RKO (cell line): Measurements from ENCODE around the gene NRG2.

ENCODE experiments used
- DNase-seq: peaks from one replicate; pipeline ENCODE4 v3.0.0-alpha.2; 2016; ENCODE audit warnings: low spot score

Gene NRG2

DNA sequence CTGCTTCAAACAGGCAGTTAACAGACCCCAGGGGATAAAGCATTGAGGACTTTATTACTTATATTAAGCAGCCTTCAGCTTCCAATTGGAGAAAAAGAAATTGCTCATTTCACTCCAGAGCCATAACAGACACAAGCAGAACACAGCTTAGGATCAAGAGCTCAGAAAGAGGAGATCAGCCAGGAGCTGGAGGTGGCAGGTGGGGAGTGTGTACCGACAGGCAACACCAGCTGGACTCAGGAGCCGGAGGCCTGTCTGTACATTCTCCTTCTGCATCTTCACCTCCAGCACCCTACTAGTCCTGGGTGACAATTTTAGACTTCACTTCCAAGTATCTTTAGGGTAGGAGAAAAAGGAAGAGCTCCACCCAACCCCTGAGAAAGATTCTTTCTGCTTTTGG, 35.8 kb downstream of the NRG2 start:
- DNase-seq: no peak

DNA sequence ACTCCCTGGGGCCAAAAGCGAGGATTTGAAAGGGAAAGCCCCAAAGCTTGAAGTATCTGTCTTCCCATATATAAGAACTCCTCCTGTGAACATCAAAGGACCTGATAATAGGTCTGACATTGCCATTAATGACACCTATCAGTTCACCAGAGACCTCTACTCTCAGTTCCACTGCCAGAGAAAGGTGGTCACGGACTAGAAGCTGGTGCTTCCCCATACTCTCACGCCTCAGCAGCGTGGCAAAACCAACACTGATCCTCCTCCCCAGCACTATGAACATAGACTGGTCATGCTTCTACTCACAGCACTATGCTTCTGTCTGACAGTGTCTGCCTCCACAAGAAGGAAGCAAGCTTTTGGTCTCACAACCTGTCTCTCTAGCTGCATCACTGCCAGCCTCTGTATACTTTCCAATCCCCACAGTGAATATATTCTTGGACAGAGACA, 37.9 kb downstream of the NRG2 start:
- DNase-seq: no peak

DNA sequence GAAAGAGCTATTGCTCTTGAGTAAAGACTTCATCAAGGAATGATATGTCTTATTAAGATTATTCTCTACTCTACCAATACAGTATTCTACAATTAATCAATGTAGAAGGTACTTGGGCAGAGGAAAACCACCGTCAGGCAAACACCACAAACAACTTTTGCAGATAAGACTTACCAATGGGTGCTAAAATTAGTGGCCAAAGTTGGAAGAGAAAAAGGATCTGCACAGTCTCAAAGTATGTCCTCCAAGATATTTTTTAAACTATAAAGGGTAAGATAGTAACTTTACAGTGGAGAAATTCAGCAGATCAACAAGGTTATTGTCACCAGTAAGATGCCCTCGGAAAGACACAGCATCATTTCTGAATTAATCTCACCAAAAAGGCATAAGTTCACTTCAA, 38.9 kb downstream of the NRG2 start:
- no peak for DNase-seq

DNA sequence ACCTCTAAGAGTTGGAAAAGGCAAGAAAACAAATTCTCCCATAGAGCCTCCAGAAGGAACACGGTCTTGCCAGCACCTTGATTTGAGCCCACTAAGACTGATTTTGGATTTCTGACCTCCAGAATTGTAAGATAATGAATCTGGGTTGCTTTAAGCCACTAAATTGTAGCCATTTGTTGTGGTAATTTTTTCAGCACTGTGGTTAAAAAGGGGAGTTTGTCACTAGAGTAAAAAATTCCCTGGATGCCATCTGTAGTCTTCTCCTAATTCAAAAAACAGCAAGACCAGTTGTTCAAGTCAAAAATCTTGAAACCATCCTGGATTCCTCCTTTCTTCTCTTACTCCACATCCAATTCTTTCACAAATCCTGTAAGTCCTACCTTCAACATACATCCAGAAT, 39.6 kb downstream of the NRG2 start:
- no peak for DNase-seq

DNA sequence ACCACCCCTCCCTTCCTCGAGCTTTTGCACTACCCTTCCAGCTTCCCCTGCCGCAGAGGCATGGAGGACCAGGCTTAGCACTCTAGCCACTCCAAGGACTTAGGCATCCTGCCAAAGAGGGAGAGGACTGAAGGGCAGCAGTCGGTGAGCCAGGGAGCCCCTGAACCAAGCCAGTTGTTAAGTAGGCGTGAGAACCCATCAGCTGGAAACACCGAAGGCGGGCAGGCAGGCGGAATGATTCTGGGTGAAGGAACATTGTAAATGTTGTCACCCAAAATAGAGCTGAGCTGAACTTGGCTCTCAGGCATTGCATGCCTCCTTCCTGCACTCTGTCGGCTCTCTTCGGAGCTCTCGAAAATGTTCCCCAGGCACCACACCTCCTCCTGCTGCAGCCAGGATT, 42.8 kb downstream of the NRG2 start:
- DNase-seq: no peak

DNA sequence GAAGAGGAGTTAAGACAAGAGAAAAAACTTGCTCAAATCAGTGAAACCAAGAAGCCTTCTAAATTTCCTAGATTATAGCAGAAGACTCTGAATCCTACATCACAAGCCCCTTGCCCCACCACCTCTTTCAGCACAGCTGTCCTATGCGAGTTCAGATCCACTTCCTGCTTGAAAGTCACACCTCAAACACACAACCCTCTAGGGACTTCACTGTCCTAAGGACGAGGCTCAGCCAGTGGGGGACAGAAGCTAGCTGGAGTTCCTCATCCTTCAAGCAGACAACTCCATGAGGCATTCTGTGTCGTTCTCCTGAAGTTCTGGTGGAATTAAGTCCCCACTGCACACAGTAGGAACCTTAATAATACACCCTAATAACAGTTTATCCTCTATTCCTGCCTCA, 44.3 kb downstream of the NRG2 start:
- DNase-seq: no peak

DNA sequence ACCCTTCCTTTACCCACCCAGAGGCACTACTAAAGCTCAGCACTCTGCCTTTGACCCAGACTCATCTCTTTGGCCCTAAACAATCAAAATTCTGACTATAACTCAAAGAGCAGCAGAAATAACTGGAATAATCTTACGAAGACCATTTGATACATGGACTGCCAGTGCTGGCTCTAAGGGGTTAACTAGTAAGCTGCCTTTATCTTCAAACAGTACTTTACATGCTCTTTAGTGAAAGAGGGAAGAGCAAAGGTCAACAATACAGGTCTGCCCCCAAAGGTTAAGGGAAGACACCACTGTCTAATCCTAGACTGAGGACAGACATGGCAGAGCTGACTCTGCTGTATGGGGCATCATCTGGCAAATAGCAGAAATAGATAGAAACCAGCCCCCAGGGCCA, 45.8 kb downstream of the NRG2 start:
- no peak for DNase-seq

DNA sequence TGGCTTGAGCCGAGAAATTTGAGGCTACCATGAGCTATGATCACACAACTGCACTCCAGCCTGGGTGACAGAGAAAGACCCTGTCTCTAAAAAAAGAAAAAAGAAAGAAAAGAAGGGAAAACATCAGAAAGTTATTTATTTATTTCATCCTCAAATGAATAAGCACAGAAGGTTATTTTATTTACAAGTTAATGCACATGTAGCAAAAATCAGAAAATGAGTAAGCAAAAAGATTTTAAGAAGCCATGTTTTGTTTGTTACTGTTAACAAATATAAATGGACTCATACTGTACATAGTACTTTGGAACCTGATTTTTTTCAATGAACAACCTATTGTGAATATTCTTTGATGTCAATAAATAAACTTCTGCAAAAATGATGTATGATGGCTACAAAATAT, 47.2 kb downstream of the NRG2 start:
- DNase-seq: no peak

DNA sequence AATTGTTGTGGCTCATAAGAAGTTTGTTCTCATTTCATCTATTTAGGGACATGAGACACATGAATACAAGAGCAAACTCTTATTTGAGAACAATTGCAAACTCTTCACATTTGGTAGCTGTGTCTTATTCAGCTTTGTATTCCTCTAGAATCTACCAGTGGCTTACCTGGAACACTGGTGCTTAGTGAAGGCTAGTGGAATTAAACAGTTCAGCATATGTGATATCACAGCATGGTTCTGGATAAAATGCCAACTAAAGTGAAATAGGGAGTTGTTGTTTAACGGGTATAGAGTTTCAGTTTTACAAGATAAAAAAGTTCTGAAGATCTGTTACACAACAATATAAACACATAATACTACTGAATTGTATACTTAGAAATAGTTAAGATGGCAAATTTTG, 48.9 kb downstream of the NRG2 start:
- DNase-seq: no peak

DNA sequence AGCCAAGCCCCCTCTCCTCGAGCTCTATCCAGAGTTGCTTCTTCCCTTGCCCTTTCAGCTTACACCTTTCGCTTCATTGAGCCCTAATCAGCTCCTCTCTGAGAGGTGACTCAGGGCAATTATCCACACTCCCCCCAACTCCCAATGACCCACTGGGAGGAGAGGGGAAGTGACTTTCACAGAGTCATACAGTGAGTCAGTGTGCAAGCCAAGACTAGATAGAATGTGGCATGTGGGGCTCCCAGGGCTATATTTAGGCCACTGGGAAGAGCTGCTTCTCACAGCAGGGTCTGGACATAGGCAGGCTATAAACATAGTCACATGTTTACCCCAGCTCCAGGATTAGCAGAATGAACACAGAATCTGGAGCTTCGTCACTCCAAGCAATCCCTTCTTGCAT, 57.4 kb downstream of the NRG2 start:
- peak; percentile 94 for DNase-seq

DNA sequence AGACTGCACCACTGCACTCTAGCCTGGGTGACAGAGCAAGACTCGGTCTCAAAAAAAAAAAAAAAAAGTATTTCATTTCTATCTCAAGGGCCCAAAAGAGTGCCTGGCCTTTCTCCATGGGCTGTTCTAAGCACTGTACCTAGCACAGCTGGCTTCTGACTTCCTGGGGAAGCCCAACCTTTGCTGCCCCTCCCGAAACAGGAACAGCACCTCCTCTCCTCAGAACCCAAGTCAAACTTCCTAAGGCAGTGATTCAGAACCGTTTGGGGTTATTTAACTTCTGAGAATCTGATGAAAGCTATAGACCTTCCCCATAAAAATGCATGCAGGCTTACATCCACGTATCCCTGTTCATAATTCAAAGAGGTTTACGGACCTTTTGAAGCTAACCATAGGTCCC, 57.8 kb downstream of the NRG2 start:
- DNase-seq: no peak

DNA sequence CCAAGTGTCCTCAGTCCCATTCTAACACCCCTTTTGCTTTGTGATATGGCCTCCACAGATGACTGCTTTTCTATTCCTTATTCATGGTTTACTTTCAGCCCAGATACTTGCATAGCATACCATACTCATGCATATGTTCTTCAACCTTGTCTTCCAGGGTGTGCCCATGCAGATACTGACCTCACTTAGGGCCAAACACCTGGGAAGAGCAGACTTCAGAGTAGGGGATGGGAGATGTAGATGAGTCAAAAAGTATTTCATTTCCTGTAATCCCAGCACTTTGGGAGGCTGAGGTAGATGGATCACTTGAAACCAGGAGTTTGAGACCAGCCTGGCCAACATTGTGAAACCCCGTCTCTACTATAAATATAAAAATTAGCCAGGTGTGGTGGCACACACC, 58.3 kb downstream of the NRG2 start:
- DNase-seq: no peak

DNA sequence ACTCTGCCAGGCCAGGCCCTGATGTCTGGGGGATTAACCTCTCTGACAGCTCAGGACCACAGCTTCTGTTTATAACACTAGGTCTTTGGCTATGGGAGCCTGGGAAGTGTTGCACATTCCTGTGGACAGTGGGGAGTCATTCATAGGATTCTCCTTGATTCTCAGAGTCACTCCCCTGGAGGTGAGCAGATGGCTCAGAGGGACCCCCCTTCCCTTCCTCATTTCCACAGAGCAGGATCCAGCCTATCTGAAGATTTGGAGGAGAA, 60.2 kb downstream of the NRG2 start:
- no peak for DNase-seq

DNA sequence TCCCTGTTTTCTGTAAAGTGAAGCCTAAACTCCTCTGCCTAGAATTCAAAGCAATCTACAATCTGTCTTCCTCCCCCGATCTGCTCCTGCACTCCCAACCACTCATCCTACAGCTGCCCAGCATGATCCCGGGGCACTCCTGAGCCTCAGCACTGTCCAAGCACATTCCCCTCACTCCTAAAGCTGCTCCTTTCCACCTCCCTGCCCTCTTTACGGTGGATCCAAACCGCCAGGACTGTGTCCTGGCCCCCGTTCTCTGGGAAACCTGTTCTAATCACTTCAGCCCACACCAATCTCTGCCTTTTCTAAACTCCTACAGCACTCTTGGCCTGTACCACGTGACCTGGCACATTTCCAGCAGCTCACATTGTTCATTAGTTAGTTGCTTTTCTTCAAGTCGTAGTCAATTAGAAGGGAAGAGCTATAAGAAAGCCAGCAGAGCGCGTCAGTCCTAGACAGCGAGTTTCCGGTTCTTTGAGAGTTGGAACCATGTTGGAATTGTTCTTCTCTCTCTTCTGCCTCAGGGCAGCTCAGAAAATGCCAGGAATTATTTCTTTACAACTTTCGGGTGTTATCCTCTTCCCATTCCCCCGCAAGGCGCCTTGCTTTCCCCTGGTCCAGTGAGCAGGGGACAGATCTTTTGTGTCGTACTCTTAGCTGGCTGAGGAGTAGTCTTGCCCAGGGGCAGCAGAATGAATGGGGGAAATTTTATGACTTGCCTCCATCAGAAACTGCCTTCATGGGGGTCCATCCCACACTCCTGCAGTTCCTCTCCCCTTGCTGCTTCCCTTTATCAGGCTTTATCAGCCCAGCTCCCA, 60.7 kb downstream of the NRG2 start:
- no peak for DNase-seq

DNA sequence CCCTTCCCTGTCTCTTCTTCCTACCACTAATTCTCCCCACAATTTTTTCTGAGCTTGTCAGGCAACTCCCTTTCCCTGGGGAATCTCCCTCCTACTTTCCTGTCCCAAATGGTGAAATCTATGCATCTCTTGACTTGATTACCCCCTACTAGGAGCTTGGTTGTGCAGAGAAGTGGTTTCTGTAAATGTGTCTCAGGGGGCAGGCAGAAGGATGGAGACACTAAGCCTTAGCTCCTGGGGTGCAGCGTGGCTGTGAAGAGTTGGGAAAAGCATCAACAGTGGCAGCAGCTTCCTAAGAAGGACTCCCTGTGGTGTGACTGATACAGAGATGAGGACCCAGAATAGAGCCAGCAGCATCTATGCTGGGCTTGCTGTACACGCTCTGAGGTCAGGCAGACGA, 62.3 kb downstream of the NRG2 start:
- no peak for DNase-seq

DNA sequence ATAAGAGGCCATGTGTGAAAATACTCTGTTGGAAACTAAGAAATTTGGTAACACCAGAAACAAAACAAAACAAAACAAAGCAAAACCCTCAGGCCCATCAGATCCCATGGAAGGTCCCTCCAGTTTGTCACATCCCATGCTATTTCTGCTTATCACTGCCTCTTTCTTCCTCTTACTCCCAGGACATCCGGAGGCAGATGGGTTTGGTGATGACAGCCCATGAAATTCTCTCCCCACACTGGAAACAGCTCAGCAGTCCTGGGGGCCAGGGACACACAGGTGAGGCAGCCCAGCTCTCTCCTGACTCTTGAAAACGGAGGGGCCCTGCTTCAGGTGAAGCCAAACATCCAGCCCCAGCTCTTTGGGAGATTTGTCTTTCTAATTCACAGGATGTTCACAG, 63.2 kb downstream of the NRG2 start:
- DNase-seq: no peak

DNA sequence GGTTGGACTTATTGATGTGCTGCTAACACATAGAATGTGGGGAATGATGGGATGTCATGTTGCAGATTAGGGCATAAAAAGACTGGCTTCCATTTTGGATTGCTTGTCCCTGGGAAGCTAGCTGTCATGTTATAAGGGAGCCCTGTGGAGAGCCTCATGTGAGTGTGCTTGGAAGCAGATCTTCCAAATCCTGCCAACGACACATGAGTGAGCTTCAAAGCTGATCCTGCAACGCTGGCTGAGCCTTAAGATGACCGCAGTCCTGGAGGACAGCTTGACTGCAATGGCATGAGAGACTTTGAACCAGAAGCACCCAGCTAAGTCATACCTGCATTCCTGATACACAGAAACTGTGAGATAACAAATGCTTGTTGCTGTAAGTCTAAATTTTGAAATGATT, 63.6 kb downstream of the NRG2 start:
- DNase-seq: no peak

DNA sequence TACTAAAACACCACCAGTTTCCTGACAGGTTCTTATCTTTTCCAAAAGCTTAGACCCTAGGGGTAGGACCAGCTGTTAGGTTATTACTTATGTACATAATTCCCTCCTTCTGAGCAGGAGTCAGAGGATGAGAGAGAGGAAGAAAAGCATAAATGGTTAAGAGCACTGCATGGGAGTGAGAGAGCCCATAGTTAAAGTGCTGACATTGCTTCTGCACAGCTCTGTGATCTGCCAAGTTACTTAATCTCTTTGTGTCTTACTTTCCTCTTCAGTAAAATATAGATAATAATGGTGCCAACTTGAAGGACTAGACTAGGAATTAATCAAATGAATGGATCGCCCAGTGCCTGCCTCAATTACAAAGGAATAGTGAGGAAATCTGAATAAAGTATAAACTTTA, 66.4 kb downstream of the NRG2 start:
- DNase-seq: no peak

DNA sequence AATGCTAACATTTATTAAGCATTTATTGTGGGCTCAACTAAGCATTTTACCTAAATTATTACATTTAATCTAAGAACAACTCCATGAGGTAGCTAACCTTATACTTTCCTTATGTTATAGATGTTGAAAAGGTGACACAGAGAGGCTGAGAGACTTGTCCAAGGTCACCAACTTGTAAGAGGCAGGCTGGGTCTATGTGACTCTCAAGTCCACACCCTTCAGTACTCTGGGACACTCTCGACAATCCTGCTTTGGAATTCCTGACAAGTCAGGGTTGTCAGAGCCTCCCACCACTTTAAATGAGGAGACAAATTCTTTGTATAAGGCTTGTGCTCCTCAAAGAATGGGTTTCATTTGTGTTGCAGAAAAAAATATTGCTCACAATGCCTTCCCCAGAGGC, 67.2 kb downstream of the NRG2 start:
- no peak for DNase-seq

DNA sequence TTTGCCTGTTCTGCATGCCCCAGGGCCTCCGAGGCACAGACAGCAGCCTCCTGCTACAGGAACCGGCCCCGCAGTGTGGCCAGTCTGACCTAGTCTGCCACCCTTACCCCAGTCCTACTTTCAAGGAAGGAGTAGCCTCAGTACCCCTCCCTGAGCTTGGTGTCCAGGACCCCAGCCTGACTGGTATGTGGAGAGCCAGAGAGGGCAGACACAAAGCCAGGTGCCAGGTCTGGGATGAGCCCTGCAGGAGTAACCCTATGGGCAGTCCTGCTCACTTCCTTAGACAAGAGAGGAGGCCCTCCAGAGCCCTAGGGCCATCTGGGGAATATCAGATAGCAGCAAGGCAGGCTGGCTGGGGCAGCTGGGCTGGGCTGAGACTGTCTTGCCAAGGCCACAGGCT, 67.8 kb downstream of the NRG2 start:
- no peak for DNase-seq

DNA sequence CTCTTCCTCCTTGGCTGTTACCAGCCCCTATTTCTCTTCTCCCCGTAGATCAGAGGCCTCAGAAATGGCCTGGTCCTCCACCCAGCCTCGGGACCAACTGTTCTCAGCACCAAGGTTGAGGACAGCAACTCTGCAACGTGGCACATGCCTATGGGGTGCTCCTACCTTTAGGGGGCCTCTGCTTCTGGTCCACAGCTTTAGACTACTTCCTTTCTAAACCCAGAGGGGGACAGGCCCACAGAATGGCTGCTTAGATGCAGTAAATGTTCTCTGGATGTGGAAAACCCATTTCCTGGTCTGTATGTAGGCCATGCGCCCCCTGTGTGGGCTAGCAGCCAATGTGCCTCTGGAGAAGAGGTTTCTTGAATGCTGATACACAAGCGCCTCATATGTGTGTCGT, 68.4 kb downstream of the NRG2 start:
- no peak for DNase-seq

DNA sequence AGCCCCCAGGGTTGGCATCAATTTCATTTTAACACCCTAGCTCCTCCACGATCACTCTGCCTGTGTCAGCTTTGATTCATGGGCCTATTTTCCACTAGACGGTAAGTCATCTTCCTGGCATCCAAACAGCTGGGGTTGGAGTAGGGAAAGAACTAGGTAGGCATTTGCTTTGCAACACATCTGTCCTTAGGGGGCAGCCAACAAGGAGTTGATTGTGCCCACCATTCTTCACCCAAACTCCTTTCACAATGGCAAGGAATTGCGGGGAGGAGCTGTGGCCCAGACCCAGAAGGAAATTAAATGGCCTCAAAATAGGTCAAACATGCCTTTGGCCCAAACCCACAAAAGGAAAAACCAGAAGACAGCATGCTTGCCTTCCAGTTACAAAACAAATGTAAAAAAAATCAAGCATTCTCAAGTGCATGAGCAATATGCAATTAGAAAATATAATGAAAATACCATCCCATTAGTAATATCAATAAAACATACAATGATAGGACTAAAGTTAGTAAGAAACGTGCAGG, 71.8 kb downstream of the NRG2 start:
- DNase-seq: no peak

DNA sequence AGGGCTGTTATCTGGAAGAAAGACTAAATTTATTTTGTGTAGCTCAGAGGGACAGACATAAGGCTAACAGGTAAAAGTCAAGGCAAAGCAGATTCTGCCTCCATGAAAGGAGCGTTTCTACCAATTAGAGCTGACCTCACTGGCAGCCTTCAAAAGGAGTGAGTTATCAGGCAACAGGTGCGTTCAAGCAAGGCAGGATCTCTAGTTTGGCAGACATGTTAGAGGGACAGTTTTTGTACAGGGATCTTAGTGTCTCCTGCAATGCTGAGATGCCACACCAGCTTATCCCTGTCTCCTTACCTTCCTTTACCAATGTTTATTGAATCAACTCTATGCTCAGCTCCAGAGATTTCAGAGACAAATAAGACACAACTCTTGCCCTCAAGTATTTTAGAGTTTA, 73.8 kb downstream of the NRG2 start:
- no peak for DNase-seq

DNA sequence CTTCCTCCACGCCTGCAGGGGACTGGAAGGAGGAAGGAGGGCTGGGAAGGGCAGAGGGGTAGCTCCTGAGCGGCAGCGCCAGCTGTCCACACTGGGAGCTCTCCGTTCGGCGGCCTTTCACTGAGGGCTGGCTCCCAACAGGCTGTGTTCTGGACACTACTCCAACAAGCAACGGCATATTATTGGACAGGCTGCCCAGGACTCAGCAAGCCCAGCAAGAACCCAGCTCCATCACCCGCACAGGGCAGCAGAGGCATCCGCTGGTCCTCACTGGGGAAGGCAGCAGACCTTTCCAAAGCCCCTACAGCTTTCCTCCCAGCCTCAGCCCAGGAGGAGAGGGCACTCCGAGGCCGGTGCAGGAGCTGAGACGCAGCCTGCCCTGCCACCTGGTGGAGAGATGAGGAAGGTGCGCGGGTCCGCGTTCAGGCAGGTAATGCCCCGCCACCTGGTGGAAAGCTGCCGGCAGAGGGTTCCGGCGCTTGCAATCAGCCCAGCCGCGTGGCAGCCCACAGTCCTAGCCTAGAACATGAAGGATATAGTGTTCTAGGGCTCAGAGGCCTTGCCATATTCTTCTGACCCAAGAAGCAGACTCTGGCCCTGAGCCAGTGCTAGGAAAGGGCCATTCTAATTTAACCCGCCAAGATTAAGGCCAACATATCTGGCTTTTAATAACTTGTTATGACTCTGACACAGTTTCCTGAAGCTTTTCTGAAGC, 74.4 kb downstream of the NRG2 start:
- peak; percentile 76 for DNase-seq
